ENCODE measurements around the gene CNTN1.

DNA sequence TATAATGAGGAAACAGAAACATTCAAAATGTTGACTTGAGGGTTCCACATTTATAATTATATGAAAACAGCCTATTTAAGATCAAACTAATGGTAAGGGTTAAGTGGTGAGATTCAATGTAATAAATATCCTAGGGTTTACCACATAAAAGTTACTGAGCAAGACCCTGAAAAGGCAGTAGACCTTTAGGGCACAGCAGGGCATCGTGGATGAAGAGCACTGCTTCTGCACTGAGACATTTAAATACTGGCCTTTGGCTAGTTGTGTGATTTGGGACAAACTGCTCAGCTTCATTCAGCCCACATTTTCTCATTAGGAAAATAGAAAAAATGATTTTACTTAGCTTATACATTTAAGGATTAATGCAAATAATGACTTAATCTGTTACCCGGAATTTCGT lies 42.0 kb downstream of the CNTN1 start:
- TF ChIP-seq POLR2A (IDR thresholded peaks at IDR 0.05; ENCODE audit: insufficient read depth in 1 of 2, low read depth in 2 of 2, low read length in 2 of 2) (no peak), CBX1 (IDR thresholded peaks at IDR 0.05; ENCODE audit: low read depth) (no peak), RNF219 (CRISPR knock-in tag; IDR thresholded peaks at IDR 0.05) (no peak), CAMTA2 (CRISPR knock-in tag; IDR thresholded peaks at IDR 0.05; ENCODE audit: borderline replicate concordance) (no peak), POLR2AphosphoS5 (IDR thresholded peaks at IDR 0.05; ENCODE audit: low read depth, low read length) (no peak), BHLHE40 (IDR thresholded peaks at IDR 0.05; ENCODE audit: low read length) (no peak), ZNF7 (CRISPR knock-in tag; IDR thresholded peaks at IDR 0.05) (no peak), ZNF766 (CRISPR knock-in tag; IDR thresholded peaks at IDR 0.05; ENCODE audit: borderline replicate concordance) (no peak)
- TF ChIP-seq, protein P1, sequence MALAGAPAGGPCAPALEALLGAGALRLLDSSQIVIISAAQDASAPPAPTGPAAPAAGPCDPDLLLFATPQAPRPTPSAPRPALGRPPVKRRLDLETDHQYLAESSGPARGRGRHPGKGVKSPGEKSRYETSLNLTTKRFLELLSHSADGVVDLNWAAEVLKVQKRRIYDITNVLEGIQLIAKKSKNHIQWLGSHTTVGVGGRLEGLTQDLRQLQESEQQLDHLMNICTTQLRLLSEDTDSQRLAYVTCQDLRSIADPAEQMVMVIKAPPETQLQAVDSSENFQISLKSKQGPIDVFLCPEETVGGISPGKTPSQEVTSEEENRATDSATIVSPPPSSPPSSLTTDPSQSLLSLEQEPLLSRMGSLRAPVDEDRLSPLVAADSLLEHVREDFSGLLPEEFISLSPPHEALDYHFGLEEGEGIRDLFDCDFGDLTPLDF (CRISPR knock-in tag; IDR thresholded peaks at IDR 0.05) = no peak
- TF ChIP-seq, protein P2, sequence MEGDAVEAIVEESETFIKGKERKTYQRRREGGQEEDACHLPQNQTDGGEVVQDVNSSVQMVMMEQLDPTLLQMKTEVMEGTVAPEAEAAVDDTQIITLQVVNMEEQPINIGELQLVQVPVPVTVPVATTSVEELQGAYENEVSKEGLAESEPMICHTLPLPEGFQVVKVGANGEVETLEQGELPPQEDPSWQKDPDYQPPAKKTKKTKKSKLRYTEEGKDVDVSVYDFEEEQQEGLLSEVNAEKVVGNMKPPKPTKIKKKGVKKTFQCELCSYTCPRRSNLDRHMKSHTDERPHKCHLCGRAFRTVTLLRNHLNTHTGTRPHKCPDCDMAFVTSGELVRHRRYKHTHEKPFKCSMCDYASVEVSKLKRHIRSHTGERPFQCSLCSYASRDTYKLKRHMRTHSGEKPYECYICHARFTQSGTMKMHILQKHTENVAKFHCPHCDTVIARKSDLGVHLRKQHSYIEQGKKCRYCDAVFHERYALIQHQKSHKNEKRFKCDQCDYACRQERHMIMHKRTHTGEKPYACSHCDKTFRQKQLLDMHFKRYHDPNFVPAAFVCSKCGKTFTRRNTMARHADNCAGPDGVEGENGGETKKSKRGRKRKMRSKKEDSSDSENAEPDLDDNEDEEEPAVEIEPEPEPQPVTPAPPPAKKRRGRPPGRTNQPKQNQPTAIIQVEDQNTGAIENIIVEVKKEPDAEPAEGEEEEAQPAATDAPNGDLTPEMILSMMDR (CRISPR knock-in tag; IDR thresholded peaks at IDR 0.05) = no peak

All from HepG2 (cell line).